ENCODE data around the gene FXYD6. TPM values are rescaled to one million over a fixed set of nuclear protein-coding genes. Genes with fewer than 3 reads are reported as not detected.

The FXYD6 gene
- total and polyA plus RNA-seq, 9 donors = 119 to 445 (median 264) TPM

DNA sequence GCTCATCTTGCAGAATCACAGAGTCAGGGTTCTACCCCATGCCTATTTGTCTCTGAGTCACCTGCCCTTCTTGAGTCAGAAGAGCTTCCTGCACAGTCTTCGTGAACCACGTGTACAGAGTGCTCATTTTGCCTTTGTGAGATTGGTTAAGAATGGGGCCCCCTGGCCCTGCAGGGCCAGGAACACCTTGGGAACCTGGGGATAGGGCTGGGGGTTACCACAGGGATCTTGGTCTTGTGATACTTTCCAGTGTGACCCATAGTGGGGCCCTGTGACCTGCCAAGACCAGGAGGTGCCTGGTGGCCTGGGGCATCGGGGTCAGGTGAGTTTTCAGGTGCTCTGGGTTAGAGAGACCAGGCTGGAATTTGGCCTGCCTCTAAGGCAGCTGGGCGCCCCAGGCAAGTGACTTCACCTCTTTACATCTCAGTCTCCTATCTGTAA, 43.3 kb upstream of the FXYD6 start:
- no peak for DNase-seq

GRCh38 chr11:117919341-117919740, 42.9 kb upstream of the FXYD6 start:
- Histone ChIP-seq H3K27ac (no peak overlapping the region), H3K36me3 (no peaks in the 10 kb centered on the region), H3K27me3 (no peaks in the 10 kb centered on the region), H3K4me1 (ENCODE audit: insufficient read depth) (no peaks in the 10 kb centered on the region), H3K9me3 (no peaks in the 10 kb centered on the region), H3K4me3 (no peak overlapping the region)
- TF ChIP-seq POLR2A (IDR thresholded peaks at IDR 0.05) (no peak), CTCF (IDR thresholded peaks at IDR 0.05) (no peak), EP300 (IDR thresholded peaks at IDR 0.05) (no peak)
- intact Hi-C loops (cut with DNase I) = no loop called here
- no peak for DNase-seq
- WGBS, 3 donors = 34 to 46% (median 36%) methylated on average over 4 of the region's 4 CpGs

More for the DNA sequence above, 43.3 kb upstream of the FXYD6 start:
- H3K9me3 ChIP-seq = no peaks in the 10 kb centered on the region
- no peak overlapping the region for H3K27ac ChIP-seq
- WGBS, 3 donors = 81 to 87% (median 82%) methylated on average over 4 of the region's 4 CpGs
- H3K4me1 ChIP-seq (ENCODE audit: insufficient read depth) = no peaks in the 10 kb centered on the region
- no peaks in the 10 kb centered on the region for H3K36me3 ChIP-seq
- H3K4me3 ChIP-seq = no peak overlapping the region
- no peaks in the 10 kb centered on the region for H3K27me3 ChIP-seq
- intact Hi-C loops (cut with DNase I) = no loop called here
- TF ChIP-seq POLR2A (IDR thresholded peaks at IDR 0.05) (no peak), EP300 (IDR thresholded peaks at IDR 0.05) (no peak), CTCF (IDR thresholded peaks at IDR 0.05) (no peak)

DNA sequence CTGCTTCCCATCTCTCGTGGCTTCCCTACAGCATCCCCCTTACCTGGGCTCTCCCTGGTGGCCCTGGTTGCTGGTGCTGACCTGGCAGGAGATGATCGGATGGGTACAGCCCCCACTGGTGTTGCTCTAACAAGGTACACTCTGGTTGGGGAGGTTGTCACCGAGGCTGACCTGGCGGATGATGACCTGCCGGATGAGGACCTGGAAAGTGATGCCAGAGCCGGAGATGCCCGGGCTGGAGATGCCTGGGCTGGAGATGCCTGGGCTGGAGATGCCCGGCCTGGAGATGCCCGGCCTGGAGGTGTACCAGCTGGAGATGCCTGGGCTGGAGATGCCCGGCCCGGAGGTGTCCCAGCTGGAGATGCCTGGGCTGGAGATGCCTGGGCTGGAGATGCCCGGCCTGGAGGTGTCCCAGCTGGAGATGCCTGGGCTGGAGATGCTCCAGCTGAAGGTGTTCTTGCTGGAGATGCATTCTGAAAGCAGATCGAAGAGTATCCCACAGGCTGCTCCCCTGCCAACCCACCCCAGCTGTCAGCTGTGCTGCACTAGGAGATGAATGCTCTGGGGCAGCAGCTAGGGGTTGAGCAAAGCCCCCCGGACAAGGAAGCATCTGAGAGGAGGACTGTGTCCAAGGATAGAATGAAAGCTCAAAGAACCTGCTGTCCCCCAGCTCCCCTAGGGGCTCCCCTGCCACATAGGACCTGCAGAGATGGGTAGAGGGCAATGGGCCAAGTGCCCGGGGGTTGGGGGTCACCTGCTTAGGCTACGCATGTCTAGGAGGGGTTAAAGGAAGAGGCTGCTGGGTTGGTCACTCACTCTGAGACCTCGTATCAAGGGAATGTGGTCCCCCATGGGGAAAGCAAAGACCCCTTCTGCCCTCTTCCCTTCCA, 42.2 kb upstream of the FXYD6 start:
- Histone ChIP-seq H3K4me3 (no peak overlapping the region), H3K27ac (no peak overlapping the region), H3K4me1 (ENCODE audit: insufficient read depth) (no peaks in the 10 kb centered on the region), H3K36me3 (no peaks in the 10 kb centered on the region), H3K27me3 (no peaks in the 10 kb centered on the region), H3K9me3 (no peaks in the 10 kb centered on the region)
- 83 to 91% (median 88%) methylated on average over 17 of the region's 17 CpGs for WGBS, 3 donors
- intact Hi-C loops (cut with DNase I) = no loop called here
- TF ChIP-seq POLR2A (IDR thresholded peaks at IDR 0.05) = no peak
- no peak for TF ChIP-seq EP300 (IDR thresholded peaks at IDR 0.05)
- TF ChIP-seq CTCF (IDR thresholded peaks at IDR 0.05) = no peak
- DNase-seq = peak in 1 of 5 donors; percentile 16

DNA sequence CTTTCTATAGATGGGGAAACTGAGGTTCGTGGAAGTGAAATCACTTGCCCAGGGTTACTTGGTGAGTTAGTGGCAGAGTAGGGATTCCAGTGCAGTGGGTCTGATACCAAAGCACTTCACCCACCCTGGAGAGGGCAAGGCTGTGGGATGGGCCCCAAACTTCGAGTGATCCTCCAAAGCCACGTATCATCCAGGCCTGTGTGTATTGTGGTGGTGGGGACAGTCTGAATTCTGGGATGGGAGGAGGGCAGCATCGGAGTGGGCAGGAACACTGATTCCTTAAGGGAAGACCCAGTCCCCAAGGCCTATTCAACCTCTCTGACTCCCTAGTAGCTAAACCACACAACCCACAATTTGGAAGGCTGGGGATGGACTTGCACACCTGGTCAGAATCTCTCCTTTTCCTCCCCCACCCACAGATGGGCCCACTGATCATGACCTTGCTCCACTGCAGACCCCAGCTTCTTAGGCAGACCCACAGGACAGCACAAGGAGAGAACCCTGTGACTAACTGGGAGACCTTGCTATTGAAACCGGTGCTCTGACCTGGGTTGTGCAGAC, 41.2 kb upstream of the FXYD6 start:
- TF ChIP-seq EP300 (IDR thresholded peaks at IDR 0.05) = no peak
- TF ChIP-seq POLR2A (IDR thresholded peaks at IDR 0.05) = no peak
- TF ChIP-seq CTCF (IDR thresholded peaks at IDR 0.05) = no peak
- Histone ChIP-seq H3K27me3 (no peaks in the 10 kb centered on the region), H3K36me3 (no peaks in the 10 kb centered on the region), H3K27ac (no peak overlapping the region), H3K9me3 (no peaks in the 10 kb centered on the region), H3K4me1 (ENCODE audit: insufficient read depth) (no peaks in the 10 kb centered on the region), H3K4me3 (no peak overlapping the region)
- WGBS, 3 donors = 94 to 95% (median 94%) methylated on average over 5 of the region's 5 CpGs
- DNase-seq = no peak
- intact Hi-C loops (cut with DNase I) = no loop called here
